HPDE6-E6E7 (cell line): ENCODE measurements around the gene CRIP1.

Experiments
- DNase-seq: peaks from one replicate; pipeline ENCODE4 v3.0.0; 2011; ENCODE audit warnings: missing footprints; ENCODE audit errors: extremely low spot score

Gene CRIP1

DNA sequence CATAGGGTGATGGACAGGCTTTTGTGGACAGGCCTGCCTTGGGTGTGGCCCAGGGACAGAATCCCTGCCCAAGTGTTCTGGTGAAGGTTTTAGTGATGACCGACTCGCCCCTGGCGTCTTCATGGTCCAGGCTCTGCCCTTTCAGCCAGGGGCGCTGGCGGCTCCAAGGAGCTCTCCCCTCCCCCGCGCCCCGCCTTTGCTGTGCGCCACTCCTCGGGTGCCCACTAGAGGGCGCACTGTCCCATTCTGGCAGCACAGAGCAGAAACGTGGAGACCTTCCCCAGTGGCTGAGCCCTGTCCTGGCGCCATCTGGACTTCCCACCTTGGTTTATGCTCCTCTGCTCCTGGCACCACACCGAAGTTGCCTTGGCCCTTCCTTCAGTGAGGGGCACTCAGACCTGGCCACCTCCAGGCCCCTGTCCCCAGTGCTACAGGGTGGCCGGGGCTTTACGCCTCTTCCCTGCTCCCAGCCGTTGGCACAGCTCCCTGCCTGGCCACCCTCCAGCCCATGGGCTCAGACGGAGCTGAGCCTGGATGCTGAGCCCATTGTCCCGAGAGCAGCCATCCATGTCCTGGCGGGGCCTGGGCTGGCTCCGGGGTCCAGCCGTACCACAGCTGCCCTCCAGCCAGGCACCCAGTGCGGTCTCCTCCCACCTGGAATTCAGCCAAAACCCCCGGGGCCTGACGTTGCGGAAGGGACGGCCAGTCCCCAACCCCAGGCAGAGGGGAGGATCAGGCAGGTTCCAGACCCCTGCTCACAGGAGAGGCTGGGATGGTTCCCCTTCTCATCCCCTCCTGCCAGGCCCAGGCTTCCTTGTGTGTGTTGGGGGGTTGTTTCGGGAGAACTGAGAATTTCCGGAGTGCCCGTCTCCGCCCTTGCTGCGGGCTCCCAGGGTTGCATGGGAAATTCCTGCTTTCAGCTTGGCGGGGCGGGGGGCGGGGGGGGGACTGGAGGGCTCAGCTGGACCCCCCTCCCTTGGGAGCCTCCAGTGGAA, 5.6 kb upstream of the CRIP1 start:
- DNase-seq = peak; percentile 82

DNA sequence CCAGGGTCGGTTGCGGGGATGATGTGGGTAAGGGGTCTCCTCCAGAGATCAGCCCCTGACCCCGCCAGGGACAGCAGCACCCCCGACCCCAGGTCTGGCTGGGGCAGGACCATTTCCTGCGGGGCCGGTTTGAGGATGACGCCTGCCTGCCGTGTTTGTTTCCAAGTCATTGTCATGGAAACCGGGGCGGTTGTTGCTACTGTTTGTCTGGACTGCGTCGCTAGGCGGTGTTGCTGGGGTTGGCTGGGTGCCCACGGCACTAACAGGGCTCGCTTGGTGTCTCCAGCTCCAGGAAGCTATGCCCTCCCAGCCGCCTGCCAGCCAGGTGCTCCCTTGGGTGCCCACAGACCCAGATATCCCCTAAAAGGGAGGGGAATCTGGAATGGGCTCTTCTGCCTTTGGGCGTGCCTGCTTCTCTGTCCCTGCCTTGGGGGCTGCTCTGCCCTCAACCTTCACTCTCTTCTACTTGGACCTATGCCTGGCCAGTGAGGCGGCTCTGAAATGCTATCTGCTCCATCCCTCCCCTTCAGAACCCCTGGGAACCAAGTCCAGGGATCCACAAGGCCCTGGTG, 4.7 kb upstream of the CRIP1 start:
- DNase-seq = peak; percentile 96

DNA sequence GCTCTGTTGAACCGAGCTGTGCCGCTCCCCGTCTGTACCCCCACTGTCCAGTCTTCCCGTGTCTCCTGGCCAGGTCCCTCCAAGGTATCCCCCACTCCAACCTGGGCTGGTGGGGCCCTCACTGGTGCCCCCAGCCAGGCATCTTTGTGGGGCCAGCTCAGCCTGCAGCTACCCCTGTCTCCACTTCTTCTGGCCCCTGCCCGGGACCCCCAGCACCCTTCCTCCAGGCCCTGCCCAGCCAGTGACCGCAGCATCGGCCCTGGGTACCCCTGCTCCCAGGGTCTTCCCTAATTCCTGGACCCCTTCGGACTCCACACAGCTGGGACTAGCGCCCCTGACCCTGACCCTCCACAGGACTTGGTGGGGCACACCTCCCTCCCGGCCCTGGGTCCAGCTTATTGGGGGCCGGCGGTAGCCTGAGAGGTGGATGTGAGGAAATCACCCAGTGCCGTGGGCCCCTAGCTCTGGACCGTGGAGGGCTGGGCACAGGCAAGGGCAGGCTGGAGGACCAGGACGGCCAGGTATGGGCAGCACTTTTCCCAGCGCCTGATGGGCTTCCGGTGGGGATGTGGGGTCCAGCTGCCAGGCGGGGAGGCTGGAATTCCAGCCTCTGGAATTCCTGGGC, 4.1 kb upstream of the CRIP1 start:
- DNase-seq = no peak

DNA sequence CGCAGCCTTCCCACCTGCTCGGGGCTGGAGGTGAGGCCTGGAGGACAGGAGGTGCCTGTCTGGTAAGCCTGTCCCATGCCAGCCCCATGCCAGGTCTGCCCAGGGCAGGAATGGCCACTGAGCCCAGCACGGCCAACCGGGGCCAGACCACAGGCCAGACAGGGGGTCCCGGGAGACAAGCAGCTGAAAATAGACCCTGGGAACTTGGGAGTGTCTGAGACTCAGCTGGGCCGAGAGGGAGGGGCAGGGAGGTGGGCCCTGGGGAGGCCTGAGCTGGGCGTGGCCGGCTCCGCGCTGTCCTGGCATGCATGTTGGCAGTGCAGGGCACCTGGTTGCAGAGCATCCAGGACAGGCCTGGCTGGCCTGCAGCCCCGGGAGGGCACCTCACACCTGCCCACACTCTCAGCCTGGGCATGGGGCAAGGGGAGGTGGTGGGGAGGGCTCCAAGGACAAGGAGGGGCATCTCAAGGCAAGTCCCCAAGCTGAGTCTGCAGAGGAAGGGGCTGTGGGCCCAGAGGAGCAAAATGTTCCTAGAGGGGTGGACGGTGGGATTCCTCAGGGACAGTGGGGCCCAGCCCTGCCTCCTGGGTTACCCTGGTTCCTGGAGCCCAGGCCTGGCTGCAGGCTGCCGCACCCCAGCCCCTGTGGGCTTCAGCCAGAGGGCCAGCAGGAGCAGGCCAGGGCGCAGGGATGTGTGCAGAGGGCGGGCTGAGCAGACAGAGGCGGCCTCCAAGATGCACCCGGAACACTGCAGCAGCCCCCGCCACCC, 3.2 kb upstream of the CRIP1 start:
- DNase-seq = no peak

DNA sequence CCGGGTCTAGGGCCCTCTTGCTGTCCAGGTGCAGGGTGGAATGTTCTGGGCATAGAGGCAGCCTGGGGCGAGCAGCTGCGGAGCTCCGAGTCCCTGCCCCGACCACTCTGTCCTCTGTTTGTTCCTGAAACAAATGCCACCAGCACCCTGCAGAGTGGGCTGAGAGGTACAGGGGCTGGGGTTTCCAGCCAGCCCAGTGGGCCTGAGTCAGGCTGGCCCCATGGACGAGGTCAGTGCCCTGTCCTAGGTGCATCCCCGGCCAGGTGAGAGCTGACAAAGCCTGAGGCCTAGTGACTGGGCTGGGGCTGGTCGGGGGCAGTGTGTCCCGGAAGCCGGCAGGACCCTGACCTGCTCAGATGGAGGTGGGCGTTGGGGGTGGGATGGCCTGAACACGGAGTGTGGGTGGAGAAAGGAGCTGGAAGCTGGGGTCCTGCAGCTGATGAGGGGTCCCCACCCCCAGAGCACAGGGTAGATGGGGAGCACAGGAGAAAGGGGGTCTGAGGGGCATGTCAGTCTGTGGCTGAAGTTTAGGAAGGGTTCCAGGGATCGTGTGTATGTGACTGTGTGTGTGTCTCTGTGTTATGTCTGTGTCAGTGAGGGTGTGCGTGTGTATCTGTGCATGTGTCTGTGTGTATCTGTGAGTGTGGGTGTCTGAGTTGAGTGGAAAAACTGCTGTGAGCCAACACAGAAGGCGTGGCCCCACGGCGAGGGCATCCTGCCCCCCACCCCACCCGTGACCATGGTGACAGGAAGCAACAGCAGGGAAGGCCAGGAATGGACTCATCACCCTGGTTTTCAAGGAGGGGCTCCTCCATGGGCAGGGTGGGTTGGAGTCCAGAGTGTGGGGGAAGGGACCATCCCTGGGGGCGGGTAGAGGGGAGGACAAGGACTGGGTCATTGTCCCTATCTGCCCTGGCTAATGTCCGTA, 2.4 kb upstream of the CRIP1 start:
- DNase-seq = no peak

DNA sequence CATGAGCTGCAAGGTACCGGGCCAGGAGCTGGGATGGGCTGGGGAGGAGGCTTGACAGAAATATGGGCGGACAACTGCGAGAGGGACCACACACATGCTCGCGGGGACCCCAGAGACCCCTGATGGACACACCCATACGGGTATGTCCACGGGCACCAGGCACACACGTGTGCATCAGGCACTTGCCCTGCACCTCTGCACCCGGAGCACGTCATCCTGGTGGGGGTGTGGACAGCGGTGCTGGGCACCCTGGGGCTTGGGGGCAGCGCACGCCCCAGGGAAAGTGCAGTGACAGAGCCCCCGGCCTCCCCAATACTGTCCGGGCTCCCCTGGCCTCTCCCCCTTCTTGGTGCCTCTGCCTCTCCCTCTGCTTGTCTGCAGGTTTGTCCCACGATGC, 1.7 kb upstream of the CRIP1 start:
- DNase-seq = no peak

DNA sequence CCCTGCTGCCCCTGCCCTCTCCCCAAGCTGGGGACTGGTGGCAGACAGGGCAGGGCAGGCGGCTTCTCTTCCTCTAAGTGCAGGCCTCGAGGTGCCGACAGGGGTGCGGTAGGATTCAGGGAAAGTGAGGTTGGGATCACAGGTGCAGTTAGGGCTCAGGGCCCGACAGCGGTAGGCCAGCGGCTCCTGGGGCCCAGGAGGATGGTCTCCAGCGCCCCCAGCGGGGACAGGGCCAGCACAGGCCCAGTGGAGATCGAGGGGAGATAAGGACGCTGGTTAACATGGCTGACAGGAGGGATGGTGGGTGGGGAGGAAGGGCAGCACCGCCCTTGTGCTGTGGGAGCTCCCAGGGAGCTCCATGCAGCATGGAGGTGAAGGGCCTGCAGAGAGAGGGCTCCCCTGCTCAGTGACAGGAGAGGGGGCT, 935 bp upstream of the CRIP1 start:
- no peak for DNase-seq

DNA sequence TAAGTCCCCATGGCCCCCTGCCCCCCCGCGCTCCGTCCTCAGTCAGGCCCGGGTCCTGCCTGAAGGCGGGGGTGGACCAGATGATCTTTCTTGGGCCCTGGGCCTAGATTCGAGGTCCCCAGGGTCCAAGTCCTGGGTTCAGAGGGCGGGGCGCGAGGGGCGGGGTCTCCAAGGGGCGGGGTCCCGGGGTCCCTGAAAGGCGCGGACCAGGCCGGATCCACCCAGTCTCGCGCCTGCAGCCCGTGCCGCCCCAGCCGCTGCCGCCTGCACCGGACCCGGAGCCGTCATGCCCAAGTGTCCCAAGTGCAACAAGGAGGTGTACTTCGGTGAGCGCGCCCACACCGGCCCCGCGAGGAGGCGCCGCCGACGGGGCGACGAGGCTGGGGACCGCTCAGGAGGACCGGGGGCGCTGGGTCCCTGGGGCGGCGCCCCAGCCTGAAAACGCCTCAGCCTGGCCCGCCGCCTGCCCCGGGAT, 325 bp downstream of the CRIP1 start:
- no peak for DNase-seq

DNA sequence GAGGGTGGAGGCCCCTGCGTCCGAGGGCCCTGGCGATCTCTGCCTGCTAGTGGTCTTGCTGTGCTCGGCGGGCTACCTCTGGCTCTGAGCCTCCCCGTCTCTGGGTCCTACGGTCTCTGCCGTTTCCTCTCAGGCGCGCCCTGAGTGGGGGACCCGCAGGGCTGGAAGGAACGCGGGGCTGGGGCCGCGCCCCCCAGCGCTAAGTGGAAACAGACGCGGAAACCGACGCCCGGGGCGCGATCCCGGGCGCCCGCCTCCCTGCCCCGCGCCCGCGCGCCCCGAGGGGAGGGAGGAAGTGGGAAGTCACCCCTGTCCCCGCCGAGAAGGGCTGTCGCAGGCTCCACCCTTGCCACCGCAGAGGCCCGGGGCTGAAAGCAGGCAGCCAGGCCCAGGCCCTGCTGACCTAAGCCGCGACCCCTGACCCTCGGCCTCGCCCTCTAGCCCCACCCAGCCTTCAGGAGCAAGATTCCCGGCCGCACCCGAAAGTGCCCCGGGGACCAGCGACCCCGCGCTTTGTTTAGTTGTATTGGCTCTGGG, 831 bp downstream of the CRIP1 start:
- DNase-seq = no peak

DNA sequence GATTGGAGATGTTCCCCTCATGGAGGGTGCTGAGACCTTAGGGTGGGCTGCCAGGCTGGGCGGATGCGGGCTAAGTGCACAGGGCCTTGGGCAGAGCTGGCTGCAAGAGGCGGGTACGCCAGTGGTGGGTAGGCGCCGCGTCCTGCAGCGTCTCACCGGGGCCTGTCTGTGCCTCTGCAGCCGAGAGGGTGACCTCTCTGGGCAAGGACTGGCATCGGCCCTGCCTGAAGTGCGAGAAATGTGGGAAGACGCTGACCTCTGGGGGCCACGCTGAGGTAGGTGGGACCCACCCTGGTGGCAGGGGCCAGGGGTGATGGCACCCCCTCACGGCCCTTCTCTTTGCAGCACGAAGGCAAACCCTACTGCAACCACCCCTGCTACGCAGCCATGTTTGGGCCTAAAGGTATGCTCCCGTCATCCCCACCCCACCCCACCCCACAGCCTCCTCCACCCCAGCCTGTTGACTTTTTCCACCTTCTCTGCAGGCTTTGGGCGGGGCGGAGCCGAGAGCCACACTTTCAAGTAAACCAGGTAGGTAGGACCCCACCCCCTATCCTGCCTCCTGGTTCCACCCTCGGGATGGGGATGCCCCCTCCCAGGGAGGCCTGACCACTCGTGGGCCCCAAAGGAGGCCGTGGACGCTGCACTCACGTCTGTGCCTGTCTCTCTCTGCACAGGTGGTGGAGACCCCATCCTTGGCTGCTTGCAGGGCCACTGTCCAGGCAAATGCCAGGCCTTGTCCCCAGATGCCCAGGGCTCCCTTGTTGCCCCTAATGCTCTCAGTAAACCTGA, 1.5 kb downstream of the CRIP1 start:
- no peak for DNase-seq

DNA sequence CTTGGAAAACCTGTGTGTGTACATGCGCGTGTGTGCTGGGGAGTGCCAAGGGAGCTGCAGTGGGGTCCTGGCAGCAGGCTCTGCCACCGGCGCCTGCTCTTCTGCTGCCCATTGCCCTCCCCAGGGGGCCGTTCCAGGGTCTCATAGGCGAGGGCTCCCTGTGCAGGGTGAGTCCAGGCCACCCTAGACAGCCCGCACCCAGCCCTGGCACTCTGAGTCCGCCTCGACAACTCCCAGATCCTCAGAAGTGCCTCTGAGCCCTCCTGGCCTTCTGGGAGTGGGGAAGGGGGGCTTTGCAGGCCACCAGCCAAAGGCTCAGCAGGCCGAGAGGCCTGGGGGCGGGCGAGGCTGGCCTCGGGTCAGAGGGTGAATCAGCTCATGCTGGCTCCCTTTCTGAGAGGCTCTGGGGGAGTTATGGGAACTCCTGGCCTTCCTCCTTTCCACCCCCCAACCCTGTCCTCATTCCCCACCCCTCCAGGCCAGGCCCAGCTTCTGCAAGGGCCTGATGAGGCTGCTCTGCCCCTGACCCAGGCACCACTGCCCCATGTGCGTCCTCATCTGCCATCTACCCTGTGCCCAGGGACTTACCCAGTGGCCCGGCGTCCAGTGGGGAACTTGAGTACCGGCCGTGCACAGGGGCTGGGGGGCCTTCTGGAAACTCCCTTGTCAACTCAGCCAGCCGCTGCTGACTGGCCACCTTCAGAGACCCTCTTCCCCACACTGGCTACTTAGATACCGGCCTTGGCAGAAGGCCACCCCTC, 2.3 kb downstream of the CRIP1 start:
- no peak for DNase-seq

DNA sequence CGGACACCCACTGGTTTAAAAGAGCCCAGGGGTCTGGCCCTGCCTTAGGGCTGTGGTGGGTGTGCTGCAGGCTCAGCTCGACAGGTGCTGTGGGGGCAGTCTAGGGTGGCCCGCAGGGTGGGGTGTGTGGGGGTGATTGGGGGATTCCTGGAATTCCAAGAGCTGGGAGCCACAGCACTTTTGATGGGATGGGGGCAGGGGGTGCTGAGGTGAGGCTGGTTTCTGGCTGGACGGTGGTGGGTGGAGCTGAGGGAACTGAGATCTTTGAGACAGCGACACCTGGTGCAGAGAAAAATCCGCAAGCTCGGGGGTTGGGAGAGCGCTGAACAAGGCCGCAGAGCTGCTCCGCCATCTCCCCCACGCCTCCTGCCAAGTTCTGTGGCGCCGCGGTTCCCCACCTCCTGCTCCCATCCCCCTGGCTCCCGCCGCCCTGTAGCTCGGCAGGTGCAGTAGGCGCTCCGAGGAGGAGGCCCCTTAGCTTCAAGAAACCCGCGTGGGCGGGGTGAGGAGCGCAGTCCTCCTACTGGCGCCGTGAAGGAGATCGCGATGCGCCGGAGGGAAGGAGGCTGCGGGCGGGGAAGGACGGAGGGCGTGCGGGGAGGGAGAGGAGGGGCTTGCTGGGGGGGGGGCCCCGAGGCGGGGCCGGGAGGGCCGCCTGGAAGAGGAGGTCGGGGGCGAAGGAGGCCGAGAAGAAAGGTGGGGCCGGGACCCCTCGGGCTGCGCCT, 3.0 kb downstream of the CRIP1 start:
- peak; percentile 81 for DNase-seq

DNA sequence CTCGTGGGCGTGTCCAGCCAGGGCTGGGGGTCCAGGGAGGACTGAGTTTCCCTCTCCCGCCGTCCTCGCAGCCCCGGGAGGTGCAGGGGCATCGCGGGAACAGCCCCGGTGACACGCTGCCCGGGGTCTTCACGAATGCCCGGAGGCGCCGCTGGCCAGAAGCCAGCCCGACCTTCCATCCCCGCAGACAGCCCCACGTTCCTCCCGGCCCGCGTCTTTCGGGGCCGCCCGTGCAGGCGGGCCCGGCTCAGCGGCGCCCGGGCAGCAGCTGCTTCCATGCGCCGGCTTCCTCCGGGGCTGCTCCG, 3.5 kb downstream of the CRIP1 start:
- no peak for DNase-seq

DNA sequence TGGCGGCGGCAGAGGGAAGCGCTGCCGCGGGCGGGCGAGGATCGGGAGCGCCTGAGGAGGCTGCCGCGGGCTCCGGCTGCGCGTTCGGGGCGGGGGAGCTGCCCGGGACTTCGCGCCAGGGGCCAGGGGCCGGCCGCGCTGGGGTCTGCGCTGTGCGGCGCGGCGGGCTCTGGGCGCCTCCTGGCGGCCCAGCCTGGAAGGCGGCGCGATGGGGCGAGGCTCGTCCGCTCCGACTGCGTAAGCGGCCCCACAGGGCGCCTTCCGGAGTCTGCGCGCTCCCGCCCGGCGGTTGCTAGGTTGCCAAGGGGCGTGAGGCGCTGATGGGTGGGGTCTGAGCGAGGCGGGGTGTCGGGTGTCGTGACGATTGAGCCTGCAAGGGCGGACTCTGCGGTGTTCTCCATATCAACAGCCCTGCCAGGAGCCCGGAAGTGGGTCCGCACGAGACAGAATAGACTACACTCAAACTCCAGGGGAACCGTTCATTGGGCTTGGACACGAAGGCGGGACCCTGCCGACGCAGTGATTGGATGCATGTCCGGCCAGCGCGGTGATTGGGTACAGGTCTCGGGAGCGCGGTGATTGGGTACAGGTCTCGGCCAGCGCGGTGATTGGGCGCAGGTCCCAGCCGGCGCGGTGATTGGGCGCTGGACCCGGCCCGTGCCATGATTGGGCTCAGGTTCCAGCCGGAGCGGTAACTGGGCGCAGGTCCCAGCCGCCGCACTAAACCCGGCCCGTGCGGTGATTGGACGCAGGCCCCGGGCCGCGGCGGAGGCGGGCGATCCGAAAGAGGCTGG, 4.1 kb downstream of the CRIP1 start, which contains the start of gene TEDC1:
Gene TEDC1 (plus strand): TSS at position 675 of the 794 bp plus-strand sequence. CDS start 130 bp downstream, outside the sequence.
- peak; percentile 96 for DNase-seq

DNA sequence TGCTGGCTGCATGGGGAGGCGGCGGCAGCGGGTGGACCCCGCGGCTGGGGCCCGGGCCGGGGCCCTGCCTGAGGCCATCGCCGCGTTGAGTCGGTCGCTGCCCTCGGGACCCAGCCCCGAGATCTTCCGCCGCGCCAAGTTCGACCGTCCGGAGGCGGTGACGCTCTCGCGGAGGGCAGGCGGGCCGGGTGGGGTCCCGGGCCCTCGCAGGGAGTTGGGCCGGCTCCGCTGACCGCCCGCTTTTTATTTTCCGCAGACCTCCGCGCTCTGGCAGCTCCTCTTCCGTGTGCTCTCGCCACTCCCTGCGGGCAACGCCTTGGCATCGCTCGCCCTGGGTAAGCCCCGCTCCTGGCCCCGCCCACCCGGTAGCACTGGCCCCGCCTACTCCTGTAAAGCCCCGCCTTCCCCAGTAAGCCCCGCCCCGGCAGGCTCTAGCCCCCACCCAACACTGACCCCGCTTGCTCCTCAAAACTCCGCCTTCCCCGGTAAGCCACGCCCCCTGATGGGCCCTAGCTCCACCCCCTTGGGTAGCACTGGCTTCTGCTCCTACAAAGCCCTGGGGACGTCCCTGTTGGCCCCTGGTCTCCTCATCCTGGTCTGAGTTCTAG, 4.8 kb downstream of the CRIP1 start:
- DNase-seq = no peak

DNA sequence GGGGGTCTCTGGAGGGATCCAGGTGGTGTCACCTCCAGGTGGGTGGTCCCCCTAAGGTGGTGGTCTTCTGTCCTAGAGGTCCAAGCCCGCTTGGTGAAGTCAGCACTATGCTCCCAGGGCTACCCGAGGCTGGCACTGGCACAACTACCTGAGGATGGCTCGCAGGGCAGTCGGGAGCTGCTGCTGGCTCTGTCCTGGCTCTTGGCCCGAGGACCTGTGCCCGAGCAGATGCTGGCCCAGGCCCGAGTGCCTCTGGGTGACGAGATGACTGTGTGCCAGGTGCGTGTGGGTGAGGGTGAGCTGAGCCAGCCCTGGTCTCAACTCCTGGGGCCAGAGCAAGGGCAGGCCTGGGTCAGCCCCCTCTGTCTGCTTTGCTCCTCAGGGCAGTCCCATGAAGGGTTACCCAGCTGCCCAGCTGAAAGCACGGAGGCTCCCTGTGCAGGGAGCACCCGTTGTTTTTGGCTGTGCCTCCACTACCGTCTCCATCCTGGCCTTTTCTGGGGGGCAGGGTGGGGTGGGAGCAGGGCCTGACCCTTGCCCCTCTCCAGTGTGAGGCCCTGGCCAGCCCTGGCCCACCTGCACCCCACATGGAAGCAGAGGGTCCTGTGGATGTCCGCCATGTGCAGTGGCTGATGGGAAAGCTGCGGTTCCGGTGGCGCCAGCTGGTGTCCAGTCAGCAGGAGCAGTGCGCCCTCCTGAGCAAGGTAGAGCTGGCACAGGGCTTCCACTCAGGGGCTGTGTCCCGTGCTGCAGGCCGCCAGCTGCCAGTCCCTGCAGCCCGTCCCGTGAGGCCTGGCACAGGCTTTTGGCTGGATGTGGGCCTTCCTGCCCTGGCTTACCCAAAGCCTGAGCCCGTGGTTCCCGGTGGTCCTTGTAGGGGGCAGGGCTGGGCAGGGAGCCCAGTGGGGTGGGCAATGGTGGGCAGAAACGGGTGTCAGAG, 5.6 kb downstream of the CRIP1 start:
- no peak for DNase-seq
